ENCODE measurements around the gene BCL2L2.
"Not testable (repeated sequence)": the region's sequence is repeated elsewhere in the genome, so short reads cannot be mapped to it uniquely, and the experiment has no call there.

The BCL2L2 gene

GRCh38 chr14:23324993-23325392 is 18.4 kb downstream of the BCL2L2 start:
- no peak for DNase-seq

- DNase-seq = not testable (repeated sequence)
These were observed 19.1 kb downstream of the BCL2L2 start for GRCh38 chr14:23325746-23326145.

- DNase-seq = no peak
These were observed 20.1 kb downstream of the BCL2L2 start for GRCh38 chr14:23326491-23327332.

GRCh38 chr14:23327947-23328744 is 21.5 kb downstream of the BCL2L2 start:
- DNase-seq = peak; percentile 64 to 76

- no peak for DNase-seq
These were observed 29.0 kb downstream of the BCL2L2 start for GRCh38 chr14:23335623-23336022.

GRCh38 chr14:23339506-23340268 is 33.1 kb downstream of the BCL2L2 start:
- no peak for DNase-seq

- no peak for DNase-seq
These were observed 37.8 kb downstream of the BCL2L2 start for GRCh38 chr14:23344481-23344880.

GRCh38 chr14:23345987-23346692 is 39.5 kb downstream of the BCL2L2 start:
- no peak for DNase-seq

- DNase-seq = no peak
These were observed 40.2 kb downstream of the BCL2L2 start for GRCh38 chr14:23346693-23347405.

- no peak for DNase-seq
These were observed 41.0 kb downstream of the BCL2L2 start for GRCh38 chr14:23347406-23348296.

- DNase-seq = no peak
These were observed 41.6 kb downstream of the BCL2L2 start for GRCh38 chr14:23348297-23348655.

- no peak for DNase-seq
These were observed 42.7 kb downstream of the BCL2L2 start for GRCh38 chr14:23349156-23349845.

GRCh38 chr14:23351681-23352505 is 45.3 kb downstream of the BCL2L2 start:
- no peak for DNase-seq

GRCh38 chr14:23352506-23353432 is 46.1 kb downstream of the BCL2L2 start, which contains the start of gene SLC22A17:
Gene SLC22A17 (minus strand): TSS chr14:23352887.
- DNase-seq = peak; percentile 59 to 76

GRCh38 chr14:23353433-23353780 is 46.8 kb downstream of the BCL2L2 start:
- DNase-seq = no peak

- no peak for DNase-seq
These were observed 48.4 kb downstream of the BCL2L2 start for GRCh38 chr14:23354990-23355389.

- no peak for DNase-seq
These were observed 49.3 kb downstream of the BCL2L2 start for GRCh38 chr14:23355871-23356435.

GRCh38 chr14:23356662-23357061 is 50.0 kb downstream of the BCL2L2 start:
- DNase-seq = no peak
